NB4 (cell line): ENCODE results near the gene SLCO4A1.
"Not testable (repeated sequence)": the region's sequence is repeated elsewhere in the genome, so short reads cannot be mapped to it uniquely, and the experiment has no call there.

Experiments
- DNase-seq: peaks from one replicate; pipeline ENCODE4 v3.0.0; 2010; ENCODE audit warnings: low read depth
- H3K4me3 ChIP-seq: one replicate; pipeline ENCODE4 v1.5.1; 2011; ENCODE audit warnings: mild to moderate bottlenecking, low read depth, low read length, moderate library complexity
- MYC ChIP-seq: IDR thresholded peaks from 2 replicates; pipeline ENCODE4 v1.6.1; 2011; ENCODE audit warnings: low read depth, low read length
- POLR2A ChIP-seq: IDR thresholded peaks from 2 replicates; pipeline ENCODE4 v1.6.1; 2011; ENCODE audit warnings: mild to moderate bottlenecking; ENCODE audit not compliant: insufficient read length; ENCODE audit errors: extremely low read depth
- TF ChIP-seq, protein P1 (sequence below): IDR thresholded peaks from 2 replicates; pipeline ENCODE4 v1.6.1; 2011; ENCODE audit warnings: low read depth, low read length
- TF ChIP-seq, protein P2 (sequence below): IDR thresholded peaks from one replicate; pipeline ENCODE4 v1.5.1; 2012; ENCODE audit warnings: low read depth, low read length

Gene SLCO4A1

DNA sequence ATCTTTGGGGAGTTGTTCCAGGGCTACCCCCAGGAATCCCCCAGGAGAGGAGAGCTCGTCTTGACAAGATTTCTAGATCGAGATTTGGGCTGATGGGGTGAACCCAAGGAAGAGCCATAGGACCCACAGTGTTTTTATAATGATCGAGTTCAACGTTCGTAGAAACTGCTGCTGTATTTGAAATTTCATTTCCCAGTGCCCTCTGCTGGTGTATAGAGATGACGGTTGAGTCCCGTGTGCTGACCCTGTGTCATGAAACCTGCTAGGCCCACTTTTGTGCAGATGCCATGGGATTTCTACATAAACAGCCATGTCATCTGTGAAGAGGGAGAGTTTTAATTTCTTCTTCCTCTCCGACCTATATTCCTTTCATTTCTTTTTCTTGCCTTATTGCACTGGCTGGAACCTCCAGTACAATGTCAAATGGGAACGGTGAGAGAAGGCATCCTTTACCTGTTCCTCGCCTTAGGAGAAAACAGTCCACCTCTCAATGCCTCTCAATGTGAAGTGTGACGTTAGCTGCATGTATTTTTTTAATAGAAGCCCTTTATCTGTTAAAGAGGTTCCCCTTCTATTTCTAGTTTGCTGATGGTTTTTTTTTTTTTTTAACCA is 37.8 kb downstream of the SLCO4A1 start:
- no peak overlapping the region for H3K4me3 ChIP-seq
- TF ChIP-seq, protein P1, sequence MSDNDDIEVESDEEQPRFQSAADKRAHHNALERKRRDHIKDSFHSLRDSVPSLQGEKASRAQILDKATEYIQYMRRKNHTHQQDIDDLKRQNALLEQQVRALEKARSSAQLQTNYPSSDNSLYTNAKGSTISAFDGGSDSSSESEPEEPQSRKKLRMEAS: no peak
- TF ChIP-seq POLR2A: no peak
- TF ChIP-seq, protein P2, sequence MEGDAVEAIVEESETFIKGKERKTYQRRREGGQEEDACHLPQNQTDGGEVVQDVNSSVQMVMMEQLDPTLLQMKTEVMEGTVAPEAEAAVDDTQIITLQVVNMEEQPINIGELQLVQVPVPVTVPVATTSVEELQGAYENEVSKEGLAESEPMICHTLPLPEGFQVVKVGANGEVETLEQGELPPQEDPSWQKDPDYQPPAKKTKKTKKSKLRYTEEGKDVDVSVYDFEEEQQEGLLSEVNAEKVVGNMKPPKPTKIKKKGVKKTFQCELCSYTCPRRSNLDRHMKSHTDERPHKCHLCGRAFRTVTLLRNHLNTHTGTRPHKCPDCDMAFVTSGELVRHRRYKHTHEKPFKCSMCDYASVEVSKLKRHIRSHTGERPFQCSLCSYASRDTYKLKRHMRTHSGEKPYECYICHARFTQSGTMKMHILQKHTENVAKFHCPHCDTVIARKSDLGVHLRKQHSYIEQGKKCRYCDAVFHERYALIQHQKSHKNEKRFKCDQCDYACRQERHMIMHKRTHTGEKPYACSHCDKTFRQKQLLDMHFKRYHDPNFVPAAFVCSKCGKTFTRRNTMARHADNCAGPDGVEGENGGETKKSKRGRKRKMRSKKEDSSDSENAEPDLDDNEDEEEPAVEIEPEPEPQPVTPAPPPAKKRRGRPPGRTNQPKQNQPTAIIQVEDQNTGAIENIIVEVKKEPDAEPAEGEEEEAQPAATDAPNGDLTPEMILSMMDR: no peak
- TF ChIP-seq MYC: no peak
- DNase-seq: no peak

DNA sequence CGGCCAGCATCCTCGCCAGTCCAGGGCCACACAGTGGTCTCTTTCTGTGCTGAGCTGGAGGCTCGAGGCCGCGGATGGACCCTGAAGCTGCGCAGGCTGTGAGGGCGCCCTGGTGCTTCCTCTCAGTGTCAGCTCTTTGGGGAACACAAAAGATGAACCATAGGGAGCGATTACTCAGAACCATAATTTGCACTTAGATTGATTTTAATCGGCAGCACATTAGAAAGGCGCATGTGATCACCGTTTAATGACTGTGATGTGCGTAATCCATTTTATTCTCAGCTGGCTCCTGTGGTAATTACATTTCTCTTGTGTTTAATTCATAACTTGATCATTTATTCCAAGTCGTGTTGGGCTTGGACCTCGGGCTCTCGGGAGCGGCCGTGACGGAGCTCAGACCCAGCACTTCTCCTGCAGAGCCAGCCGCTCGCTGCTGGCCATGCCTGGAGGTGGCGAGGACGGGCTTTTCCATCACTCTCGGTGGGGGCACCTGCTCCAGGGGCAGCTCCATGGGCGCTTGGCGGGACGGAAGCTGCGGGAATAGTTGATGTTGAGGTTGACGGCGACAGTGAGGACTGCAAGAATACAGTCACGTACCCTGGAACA is 40.7 kb downstream of the SLCO4A1 start:
- no peak for TF ChIP-seq POLR2A
- TF ChIP-seq, protein P1: no peak
- DNase-seq: no peak
- no peak overlapping the region for H3K4me3 ChIP-seq

DNA sequence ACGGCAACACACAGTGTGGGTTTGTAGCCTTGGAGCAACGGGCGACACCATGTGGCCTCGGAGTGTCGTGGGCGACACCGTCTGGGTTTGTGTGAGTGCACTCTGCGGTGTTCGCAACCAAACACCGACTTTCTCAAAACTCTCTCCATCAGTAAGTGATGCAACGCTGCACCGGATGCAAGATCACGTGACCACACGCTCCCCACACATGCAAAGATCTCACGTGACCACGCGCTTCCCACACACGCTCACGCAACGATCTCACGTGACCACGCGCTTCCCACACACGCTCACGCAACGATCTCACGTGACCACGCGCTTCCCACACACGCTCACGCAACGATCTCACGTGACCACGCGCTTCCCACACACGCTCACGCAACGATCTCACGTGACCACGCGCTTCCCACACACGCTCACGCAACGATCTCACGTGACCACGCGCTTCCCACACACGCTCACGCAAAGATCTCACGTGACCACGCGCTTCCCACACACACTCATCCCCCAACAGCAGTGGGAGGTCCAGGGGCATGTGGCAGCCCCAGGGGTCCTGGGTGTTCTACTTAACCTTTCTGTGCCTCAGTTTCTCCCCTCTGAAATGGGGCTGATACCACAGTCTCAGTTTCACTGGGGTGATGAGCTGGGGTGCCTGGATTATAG is 41.5 kb downstream of the SLCO4A1 start:
- not testable (repeated sequence) for DNase-seq

DNA sequence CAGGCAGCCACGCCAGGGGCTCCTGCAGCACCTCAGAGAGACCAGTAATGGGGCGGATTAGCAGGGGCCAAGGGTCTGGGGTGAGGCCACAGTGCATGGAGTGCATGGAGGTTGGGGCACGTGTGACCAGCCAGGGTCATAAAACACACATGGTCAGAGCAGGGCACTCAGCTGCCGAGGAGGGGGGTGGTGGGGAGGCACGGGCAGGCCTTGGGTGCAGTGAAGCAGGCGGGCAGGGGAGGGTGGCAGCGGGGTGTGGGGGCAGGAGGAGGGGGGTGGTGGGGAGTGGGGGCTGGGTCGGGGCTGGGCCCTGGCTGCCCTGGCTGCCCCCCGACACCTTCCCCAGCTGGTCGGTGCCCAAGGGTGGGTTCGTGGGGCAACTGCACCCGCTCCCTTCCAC is 42.7 kb downstream of the SLCO4A1 start:
- no peak for DNase-seq
- TF ChIP-seq POLR2A: no peak
- TF ChIP-seq, protein P1: no peak
- TF ChIP-seq, protein P2: no peak
- no peak for TF ChIP-seq MYC

More for the DNA sequence above, 41.5 kb downstream of the SLCO4A1 start:
- not testable (repeated sequence) for H3K4me3 ChIP-seq

DNA sequence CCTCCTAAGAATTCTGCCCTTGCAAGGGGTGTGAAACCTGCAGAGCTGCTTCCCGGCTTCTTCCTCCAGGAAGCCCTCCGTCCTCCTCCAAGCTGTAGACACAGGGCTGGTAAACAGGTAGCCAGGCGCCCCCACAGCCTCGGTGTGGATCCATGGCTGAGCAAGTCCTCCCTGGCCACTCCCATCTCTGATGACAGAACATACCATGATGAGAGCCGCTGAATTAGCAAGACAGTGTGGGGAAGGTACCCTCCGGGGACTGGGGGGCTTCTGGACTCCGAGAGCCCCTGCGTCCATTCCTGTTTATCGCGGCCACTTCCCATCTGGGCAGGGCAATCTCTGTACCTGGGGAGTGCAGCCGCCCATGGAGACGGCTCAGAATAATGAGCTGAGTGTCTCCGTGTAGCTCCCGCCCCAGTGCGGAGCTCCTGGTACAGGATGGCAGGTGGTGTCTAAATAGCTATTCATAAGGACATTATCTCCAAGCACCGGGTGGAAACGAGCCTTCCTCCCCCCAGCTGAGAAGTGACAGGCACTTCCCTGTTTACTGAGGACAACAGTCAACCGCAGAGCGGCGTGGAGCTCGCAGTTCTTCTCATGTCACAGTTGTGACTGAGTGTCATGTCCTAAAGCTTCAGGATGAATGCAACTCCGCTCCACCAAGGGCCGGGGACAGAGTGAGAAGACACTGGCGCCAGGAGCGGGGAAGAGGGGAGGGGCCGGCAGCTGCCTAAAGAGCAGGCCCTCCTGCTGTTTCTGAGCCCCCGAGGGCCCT is 43.7 kb downstream of the SLCO4A1 start:
- TF ChIP-seq, protein P1: peak; percentile 95
- TF ChIP-seq, protein P2: no peak
- TF ChIP-seq POLR2A (no peak), MYC (peak; percentile 93)
- peak; percentile 94 for DNase-seq
- H3K4me3 ChIP-seq: no peak overlapping the region

More for the DNA sequence above, 42.7 kb downstream of the SLCO4A1 start:
- no peak overlapping the region for H3K4me3 ChIP-seq

DNA sequence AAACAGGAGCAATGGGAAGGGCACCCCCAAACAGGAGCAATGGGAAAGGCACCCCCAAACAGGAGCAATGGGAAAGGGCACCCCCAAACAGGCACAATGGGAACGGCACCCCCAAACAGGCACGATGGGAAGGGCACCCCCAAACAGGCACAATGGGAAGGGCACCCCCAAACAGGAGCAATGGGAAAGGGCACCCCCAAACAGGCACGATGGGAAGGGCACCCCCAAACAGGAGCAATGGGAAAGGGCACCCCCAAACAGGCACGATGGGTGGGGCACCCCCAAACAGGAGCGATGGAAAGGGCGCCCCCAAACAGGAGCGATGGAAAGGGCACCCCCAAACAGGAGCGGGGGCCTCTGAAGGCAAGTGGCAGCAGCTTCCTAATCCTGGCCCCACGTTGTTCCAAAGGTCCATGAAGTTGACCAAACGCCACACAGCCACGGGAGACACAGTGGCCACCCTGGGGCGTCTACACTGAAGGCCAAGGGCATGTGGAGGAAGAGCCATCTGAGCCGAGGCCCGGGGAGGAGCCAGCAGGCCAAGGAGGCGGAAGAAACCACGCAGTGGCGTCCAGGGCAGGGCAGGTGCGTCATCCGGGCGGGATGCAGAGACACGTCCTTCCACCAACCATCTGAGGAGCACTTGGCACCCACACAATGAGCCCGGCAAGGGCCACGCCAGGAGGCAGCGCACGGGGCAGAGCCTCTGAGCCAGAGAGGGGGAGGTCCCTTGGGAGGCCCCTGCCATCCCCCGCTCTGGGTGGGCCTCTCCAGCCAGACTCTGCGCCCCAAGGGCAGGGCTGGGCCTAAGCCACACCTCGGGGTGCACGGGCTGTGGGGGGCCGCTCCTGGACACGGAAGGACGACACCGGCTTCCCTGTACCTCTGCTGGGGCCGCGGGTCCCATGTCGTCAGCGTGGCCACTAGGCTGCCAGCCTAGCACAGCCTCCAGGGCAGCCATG is 44.8 kb downstream of the SLCO4A1 start:
- DNase-seq: no peak
- no peak overlapping the region for H3K4me3 ChIP-seq
- TF ChIP-seq, protein P1: no peak
- TF ChIP-seq, protein P2: no peak
- TF ChIP-seq POLR2A: no peak
- no peak for TF ChIP-seq MYC
